Esophagus muscularis mucosa (tissue), 3 donors: ENCODE results near the gene LHX4.

ENCODE experiments used
- POLR2A ChIP-seq: fragments of 450-650 bp; IDR thresholded peaks from one replicate; pipeline ENCODE4 v1.6.1; 2017; ENCODE audit warnings: antibody characterized with exemption, moderate library complexity, mild to moderate bottlenecking, low read depth
- TF ChIP-seq, protein P1 (sequence below), 3 experiments: fragments of 200-600 bp in 2 of 3; fragments of 450-650 bp in 1 of 3; sonication (generic) in 2 of 3; IDR thresholded peaks; one replicate each; pipeline ENCODE4 v1.5.1; 2017 to 2019; ENCODE audit warnings: antibody characterized with exemption in 3 of 3, mild to moderate bottlenecking in 2 of 3, moderate library complexity in 1 of 3

DNA sequence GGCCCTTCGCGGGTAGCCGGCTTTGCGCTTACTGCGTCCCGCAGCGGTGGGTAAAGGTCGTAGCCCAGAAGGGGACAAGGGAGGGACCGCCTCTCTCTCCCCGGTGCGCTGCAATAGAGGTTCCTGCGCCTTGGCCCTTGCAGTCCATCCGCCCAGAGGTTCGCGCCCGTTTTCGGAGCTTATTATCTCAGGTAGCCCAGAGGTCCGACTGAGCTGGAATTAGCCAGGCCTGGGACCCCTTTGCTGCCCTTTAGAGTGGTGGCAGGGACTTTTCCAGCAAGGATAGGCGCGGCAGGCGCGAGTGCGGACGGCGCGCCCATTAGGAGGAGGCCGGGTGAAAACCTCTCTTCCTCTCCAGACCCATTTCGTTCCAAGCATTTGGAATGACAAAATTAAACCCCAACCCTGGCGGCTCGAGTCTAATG is 5.0 kb downstream of the LHX4 start:
- TF ChIP-seq, protein P1, sequence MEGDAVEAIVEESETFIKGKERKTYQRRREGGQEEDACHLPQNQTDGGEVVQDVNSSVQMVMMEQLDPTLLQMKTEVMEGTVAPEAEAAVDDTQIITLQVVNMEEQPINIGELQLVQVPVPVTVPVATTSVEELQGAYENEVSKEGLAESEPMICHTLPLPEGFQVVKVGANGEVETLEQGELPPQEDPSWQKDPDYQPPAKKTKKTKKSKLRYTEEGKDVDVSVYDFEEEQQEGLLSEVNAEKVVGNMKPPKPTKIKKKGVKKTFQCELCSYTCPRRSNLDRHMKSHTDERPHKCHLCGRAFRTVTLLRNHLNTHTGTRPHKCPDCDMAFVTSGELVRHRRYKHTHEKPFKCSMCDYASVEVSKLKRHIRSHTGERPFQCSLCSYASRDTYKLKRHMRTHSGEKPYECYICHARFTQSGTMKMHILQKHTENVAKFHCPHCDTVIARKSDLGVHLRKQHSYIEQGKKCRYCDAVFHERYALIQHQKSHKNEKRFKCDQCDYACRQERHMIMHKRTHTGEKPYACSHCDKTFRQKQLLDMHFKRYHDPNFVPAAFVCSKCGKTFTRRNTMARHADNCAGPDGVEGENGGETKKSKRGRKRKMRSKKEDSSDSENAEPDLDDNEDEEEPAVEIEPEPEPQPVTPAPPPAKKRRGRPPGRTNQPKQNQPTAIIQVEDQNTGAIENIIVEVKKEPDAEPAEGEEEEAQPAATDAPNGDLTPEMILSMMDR (IDR thresholded peaks at IDR 0.05): no peak
- TF ChIP-seq POLR2A: no peak
